H4 (cell line): Measurements from ENCODE around the gene ABLIM2. TPM values are rescaled to one million over a fixed set of nuclear protein-coding genes. Genes with fewer than 3 reads are reported as not detected.

ENCODE experiments used
- DNase-seq: peaks from one replicate; pipeline ENCODE4 v3.0.0-alpha.2; 2015; ENCODE audit warnings: low spot score
- total RNA-seq: library from RNA; depleted of rRNA; stranded (reverse); fragments of >200 nt; shearing (Covaris generic); gene quantifications from 2 replicates; pipeline ENCODE4 v1.2.3, GENCODE V29; 2014

ABLIM2 gene
- total RNA-seq, 1 experiment from 2014 or later = 0.29 TPM

DNA sequence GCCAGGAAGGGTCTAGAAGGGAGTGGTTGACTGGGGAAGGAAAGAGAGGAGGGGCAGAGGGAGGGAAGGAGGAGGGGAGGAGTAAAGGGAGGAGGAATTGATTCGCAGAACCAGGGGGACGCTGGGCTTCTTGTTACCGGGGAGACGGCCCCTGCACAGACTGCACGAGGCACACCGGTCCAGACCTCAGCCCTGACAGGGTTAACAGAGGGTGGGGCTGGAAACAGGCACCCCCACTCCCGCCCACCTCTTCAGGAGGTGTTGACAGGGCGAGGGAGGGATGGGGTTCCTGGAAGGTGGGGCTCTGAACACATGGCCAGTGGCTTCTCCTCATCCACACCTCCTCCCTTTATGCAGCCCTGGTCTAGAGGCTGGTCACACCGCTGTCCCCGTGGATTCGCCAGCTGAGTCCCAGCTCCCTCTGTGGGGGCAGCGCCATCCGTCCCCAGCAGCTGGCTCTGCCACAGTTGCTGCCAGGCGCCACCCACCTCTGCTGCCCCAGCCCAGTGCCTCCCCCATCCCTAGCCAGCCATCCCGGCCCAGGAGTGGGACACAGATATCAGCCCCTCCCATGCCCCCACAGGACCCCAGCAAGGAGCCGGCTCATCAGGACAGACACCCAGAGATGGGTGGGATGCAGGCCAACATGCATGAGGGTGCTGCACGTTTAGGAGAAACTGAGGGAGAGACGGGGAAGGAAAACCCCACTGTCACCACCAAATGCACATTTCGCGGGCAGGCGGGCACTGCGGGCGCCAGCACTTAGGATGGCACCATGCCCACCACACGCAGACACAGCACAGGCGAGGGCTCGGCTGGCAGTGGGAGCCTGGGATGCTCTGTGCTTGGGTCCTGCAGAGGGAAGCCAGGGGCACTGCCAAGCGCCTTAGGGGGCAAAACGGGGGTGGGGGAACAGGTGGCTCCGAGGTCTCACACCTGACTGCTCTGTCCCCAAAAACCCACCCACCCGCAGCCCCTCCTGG lies 87.6 kb downstream of the ABLIM2 start:
- DNase-seq = no peak

DNA sequence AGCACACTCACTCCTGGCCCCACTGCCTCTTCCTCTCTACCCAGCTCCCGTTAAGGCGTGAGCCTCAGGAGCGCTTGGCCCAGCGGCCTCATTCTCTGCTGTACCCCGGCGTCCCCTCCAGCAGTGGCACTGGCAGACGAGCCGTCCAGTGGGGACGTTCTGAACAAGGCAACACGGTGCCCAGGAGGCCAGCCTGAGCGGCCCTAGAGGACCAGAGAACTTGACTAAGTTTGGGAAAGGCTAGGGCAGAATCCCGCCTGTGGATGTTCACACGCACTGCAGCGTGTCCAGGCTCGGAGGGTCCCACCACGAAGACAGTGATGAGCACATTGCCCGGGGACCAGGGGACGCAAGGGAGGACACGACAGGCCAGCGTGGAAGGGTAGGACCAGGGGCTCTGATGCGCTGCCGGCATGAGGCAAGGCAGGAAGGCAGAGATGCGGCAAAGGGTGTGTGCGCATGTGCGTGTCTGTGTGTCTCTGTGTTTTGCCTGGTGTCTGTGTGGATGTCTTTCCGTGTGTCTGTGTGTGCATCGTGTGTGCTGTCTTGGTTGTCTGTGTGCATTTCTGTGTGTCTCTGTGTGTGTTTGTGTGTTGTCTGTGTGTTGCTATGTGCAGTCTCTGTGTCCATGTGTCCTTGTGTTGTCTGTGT lies 89.4 kb downstream of the ABLIM2 start:
- no peak for DNase-seq

DNA sequence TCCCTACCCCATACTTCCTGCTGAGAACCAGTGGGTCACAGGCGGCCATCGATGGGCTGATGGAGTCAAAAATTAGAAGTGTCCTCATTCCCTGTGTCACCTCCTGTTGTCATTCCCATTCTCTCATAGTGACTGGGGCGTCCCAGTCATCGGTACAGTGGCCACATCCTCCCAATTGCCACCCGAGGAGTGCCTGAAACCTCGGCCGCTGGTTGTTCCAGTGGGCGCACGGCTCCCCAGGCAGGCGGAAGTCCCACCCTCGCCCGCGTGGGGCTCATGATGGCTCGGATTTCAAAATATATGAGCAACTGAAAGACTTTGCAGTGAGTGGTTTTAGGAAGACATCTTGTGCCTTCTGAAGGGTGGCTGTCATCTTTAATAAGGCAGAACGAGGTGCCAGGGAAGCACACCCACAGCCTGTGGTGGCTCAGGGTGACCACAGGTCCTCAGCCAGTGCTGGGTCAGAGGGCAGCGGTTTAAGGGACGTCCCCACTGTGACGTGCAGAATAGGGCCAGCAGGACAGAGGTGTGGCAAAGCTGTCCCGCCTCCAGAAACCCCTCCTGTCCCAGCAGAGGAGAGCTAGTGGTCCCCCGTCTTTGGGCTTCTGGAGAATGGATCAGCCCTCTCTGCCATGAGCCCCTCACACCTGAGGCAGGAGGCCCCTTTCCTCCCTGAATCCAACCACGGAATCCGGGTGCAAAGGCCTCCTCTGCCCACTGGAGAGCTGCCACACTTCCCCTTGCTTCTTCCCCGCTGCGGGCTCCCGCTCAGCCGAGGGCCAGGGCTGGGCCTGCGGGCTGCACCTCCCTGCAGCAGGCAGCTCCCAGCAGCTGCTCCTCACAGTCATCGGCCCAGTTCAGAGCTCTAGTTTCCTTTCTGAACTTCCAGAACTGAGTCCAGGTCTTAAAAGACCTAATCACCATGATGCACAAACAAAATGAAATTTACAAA lies 90.4 kb downstream of the ABLIM2 start:
- DNase-seq = no peak

DNA sequence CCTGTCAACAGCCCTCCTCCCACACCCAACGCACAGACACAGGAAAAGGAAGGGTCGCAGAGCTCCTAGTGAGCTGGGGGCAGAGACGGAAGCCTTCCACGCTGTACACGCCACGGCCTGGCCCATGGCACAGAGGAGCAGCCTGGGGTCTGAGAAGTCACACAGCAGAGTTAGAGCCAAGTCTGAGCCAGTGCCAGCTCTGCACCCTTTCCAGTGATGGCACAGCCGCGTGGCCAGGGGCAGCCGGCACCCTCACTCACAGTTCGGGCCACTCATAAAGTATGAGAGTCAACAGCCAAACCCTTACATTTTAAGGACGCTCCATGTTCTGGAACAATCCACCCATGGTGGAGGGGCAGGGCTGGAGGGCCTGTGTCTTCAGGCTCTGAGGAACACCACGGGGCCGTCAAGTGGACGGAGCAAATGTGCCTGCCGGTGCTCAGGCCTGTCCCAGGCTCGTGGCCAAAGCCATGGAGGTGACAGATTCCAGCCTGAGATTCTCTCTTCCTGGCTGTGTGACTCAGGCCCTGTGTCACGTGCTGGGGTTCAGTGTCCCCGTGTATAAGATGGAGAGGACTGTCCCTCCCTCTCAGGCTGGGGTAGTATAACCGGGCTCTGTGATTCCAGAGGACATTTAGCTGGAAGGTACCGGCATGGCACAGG lies 91.2 kb downstream of the ABLIM2 start:
- no peak for DNase-seq

DNA sequence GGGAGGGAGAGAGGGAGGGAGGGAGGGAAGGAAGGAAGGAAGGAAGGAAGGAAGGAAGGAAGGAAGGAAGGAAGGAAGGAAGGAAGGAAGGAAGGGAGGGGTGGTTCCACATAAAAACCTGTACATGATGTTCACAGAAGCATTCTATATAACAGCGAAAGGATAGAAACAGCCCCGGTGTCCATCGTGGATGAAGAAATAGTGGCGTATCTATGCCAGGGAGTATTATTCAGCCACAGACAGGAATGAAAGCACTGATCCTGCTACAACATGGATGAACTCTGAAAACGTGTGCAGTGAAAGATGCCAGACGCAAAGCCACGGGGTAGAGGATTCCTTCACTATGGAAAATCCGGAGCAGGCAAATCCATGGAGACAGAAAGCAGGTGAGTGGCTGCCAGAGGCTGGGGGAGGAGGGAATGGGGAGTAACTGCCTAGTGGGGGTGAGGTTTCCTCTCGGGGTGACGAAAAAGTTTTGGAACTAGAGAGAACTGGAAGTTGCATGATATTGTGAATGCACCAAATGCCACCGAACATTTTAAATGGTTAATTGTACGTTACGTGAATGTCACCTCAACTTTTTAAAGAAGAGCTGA lies 92.2 kb downstream of the ABLIM2 start:
- no peak for DNase-seq

DNA sequence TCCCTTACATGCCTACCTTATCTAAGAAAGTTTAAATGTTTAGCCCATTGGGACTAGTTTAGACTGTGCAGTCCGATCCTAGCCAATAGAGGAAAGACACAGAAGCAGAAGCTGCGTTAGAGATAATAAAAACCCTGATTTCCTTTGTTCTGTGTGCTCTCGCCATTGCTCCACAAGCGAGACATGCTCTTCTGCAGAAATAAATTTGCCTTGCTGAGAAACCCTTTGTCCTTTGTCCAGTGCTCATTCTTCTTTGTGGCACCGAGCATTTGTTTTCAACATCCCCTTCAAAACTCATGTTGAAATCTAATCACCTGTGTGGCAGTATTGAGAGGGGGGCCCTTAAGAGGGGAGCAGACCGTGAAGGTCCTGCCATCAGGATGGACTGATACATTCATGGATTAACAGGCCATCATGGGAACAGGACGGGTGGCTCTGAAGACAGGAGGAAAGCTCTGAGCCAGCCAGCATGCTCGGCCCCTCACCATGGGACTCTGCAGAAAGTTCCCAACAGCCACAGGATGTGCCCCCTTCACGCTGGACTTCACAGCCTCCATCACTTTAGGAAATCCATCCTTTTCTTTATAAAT lies 94.5 kb downstream of the ABLIM2 start:
- DNase-seq = no peak

DNA sequence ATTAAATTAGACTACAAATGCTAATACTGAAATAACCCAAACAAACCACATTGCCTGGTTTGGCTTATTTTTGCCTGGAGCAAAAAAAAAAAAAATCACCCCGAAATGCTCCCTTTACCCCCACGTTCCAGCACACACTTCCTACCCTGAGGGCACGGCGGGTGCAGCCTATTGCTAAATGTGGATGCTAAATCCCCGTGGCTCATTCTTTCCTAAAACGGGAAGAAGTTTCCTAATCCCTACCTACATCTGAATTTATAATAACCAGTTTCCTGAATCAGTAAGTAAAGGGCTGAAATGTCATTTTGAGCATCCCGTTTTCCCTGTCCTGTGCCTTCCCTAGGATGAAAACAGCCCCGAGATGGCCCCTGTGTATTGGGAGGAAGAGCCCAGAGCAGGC lies 97.0 kb downstream of the ABLIM2 start:
- no peak for DNase-seq

DNA sequence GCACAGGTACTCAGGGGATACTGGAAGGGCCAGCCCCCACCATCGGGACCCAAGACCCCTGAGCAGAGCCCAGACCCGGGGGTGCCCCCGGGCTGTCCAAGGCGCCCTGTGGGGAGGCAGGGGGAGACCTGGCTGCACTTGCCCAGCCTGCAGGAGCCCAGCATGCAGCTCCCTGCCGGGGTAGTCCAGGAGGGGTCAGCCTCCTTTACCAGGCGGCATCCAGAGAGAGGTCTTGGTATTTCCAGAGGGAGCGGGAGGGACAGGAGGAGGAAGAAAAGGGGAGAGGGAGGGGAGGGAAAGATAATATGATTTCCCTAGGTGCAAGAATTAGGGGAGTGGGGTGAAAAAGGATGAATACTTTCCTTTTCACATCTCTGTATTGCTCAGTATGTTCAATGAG lies 97.5 kb downstream of the ABLIM2 start:
- DNase-seq = no peak

DNA sequence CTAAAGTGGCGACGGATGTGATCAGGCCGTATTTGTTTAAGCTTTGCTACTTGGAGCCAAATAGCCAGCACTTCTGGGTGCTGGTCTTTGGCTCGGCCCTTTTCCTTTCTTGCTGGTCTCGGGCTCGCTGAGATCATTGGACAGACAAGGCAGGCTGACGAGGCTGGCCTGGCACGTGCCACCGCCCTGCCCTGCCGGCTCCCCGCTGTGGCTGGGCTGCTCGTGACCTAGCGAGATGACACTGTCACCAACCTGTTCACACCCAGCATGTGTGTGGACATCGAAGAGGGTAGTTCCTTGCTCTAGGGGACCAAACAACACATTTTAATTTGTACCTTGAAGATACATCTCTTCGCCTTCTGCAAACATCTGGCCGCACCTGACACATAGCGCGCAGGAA lies 98.0 kb downstream of the ABLIM2 start:
- no peak for DNase-seq

DNA sequence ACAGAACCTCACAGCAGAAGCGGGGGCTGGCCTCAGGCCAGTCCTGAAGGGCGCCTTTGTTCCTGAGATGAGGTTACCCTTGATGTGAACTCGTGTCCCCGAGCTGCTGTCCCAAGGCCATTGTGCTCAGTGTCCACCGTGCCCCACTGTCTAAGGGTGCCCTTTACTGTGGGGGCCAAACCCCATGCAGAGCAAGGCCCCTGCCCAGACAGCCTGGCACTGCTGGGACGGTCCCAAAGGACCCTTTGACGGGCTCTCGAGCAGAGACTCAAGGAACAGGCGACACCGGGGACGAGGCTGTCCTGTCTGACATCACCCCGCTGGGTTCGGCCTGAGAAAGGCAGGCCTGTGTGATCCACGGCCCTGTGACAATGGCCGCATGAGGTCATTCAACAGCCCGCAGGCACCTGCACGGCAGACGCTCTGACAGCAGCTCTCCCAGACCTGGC lies 100.6 kb downstream of the ABLIM2 start:
- no peak for DNase-seq

DNA sequence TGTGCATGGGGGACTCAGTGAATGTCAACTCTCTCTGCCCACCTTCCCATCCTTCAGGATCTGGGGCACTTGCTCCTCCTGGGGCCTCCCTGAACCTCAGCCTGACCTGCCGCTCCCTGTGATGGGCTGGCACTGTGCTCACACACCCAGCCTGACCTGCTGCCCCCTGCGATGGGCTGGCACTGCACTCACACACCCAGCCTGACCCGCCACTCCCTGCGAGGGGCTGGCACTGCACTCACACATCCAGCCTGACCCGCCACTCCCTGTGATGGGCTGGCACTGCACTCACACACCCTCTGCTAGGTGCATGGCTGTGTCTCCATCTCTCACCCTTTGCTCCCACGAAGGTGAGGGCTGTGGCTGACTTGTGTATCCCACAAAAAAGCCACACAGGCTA lies 103.4 kb downstream of the ABLIM2 start:
- no peak for DNase-seq

DNA sequence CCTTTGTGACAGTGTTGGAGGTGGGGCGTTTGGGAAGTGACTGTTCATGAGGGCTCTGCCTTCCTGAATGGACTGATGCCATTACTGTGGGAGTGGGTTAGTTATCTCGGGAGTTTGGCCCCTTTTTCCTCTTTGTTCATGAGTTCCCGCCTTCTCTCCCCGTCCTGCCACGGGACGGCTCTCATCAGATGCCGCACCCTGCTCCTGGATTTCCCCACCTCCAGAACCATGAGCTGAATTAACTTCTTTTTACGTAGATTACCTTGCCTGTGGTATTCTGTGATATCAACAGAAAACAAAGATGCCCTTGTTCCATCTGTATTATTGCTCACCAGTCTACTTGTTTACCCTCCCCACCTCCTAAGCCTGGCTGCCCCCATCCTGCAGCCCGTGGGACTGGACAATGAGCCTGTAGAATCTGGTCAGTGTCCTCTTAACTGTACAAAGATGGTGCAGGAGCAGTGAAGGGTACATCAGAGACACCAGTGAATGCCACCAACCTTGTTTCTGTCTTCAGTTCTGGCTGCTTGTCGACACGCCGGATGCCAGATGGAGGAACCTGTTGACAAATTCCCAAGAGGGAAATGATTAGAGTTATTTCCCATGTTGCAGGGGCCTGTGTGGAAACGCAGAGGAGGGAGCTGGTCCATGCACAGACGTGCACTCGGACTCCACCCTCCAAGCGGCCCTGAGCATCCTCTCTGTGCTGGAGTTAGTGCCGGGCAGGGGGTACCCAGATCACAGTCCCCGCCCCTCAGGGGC lies 104.7 kb downstream of the ABLIM2 start:
- DNase-seq = no peak

DNA sequence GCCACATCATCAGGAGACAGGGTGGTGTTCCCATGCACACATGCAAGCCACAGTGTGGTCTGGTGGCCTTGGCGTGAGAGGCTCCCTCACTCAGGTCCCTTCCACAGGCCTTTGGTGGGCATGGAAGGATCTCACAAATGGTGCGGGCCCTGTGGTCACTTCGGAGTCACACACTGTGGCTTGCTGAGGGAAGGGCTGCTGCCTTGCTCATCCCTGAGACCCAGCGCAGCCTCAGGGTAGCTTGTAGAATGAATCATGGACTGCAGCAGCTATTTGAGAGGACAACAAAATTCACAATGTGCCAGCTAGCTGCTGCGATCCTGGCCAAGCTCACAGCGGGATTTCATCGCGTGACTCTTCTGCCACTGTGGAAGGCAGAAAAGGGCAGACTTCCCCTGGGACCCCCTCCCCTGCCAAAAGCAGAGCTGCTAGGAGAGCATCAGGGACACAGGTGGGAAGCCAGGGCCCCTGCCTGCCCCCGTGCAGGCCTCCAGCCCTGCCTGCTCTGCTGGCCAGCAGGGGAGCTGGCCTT lies 106.4 kb downstream of the ABLIM2 start:
- DNase-seq = no peak

DNA sequence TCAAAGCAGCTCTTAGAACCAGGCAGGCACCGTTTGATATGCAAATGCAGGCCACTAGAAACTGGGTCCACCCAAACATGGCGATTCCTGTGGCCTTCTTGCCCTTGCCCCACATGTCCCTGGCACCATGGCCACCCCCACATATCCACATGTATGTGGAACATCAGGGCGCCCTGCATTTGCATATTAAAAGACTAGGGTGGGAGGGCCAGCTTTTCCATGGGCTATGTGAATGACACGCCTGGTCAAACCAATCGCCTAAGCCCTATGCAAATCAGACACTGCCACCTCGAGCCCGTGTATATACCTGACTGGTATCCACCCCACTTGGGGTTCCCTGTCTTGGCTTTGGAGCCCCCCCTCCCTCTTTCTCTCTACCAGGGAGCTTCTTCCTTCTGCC lies 107.0 kb downstream of the ABLIM2 start:
- DNase-seq = no peak

DNA sequence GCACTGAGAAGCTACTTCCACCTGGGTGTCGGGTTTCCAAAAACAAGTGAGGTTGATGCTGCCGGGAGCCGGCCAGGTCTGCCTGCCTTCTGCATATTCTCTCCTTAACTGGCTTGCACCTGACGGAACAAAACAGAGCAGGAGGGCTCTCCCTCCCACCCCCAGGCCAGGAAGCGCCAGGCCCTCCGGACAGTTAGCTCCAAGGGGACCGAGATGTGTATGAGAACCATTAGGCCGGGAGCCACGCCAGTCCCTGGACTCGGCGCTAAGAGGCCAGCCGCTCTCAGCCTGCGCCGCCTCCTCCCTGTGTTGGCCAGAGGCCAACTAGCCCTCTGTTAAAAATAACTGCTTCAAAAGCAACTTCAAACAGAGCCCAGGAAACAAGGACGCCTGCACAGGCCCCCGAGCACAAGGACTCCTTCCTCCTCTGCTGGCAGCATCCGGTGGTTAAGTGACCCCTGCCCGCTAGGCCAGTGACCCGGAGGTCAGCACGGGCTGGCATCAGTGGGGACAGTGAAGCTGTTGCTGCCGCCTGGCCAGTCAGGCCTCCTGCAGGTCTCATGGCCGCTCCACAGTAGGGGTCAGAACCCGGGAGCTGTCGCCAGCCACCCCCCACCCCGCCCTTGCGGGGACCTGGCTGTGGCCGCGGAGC lies 107.9 kb downstream of the ABLIM2 start:
- no peak for DNase-seq

DNA sequence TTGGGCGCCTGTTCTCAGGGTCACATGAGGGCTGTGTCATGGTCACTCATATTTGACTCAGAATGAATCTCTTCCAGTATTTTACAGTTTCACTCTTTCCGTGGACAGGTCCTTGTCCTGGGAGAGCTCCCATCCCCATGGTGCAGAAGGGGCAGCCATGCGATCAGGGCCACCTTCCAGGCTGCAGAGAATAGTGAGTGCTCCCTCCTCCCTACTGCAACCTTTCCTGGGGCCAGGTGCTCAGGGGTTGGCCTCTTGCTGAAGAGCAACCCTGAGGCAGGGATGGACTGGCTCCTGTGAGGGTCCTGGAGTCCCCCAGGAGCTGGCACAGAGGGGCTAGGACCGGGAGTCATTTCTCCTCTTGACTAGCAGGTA lies 108.4 kb downstream of the ABLIM2 start:
- no peak for DNase-seq

DNA sequence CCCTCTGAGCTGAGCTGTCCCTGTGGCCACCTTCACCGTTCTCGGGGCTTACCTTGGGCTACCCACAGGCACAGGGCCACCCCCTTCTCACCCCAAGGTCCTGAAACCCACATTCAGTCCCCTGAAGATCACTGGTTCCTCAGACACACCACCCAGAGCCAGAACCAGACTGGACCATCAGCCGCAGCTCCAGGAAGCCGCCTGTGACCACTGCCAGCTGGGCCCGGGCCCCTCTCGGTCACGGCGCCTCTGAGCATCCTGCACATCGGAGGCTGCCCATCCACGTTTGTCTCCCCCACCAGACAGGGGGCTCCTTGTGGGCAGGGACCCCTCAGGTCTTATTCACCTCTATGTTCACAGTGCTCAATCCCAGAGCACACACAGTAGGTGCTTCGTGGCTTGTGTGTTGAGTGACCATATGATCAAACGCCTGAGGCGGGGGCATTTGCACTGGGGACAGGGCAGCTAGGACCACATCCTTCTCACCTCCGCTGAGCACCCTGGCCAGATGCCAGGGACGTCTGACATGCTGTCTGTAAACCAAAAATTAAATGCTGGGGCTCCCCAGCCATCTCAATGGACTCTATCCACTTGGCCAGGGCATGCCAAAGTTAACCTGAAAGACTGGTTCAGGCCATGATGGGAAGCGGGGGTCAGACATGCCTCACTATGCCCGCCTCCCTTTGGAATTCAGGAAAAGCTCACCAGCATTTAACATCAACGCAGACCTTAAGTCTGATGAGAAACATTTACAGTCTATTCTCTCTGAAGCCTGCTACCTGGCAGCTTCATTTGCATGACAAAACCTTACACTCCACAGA lies 109.5 kb downstream of the ABLIM2 start:
- DNase-seq = no peak
